UCSD-AML1 (cell line): ENCODE measurements around the gene HEATR1.
A peak's percentile ranks its signal among the peaks of the same experiment; 100 is the strongest.

Experiments used
- DNase-seq: peaks from one replicate; lab custom pipeline; 2025; ENCODE audit not compliant: unreplicated experiment; lab: John Stamatoyannopoulos, UW

The HEATR1 gene

DNA sequence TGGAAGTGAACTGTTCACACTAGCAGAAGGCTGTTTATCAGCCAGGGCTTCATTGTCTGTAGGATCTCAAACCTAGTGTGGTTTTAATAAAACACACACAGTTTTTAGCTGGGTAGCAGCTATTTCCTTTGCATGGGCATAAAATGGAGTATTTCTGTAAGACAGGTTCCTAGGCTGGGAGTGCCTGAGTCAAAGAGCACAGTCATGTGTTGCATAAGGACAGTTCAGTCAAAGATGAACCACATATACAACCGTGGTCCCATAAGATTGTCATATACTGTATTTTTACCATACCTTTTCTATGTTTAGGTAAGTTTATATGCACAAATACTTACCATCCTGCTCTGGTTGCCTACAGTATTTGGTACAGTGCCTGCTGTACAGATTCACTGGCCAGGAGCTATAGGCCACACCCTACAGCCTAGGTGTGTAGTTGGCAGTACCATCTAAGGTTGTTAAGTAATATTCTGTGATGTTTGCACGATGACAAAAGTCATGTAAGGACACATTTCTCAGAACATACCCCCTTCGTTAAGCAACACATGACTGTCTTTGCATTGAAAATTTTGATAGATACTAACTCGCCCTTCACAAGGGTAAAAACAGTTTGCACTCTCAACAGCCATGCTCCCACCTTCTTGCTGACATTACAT lies 63.4 kb downstream of the HEATR1 start:
- DNase-seq = no peak

DNA sequence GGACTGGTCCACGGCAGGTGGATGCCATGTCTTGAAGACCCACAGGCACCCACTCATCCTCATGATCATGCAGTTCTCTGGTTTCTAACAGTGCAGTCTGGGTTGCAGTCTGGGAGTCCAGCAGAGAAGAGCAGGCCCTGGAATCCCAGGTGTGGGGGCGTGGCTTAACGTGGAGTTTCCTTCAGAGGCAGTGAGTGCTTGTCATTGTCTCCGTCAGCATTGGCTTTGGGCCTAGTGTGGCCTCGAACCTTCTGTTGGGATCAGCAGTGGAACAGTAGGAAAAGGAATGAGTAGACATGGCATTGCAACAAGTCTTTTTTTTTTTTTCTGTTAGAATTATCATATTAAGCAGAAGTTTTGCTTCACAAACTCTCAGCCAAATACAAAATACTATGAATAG lies 67.8 kb downstream of the HEATR1 start:
- DNase-seq = no peak

DNA sequence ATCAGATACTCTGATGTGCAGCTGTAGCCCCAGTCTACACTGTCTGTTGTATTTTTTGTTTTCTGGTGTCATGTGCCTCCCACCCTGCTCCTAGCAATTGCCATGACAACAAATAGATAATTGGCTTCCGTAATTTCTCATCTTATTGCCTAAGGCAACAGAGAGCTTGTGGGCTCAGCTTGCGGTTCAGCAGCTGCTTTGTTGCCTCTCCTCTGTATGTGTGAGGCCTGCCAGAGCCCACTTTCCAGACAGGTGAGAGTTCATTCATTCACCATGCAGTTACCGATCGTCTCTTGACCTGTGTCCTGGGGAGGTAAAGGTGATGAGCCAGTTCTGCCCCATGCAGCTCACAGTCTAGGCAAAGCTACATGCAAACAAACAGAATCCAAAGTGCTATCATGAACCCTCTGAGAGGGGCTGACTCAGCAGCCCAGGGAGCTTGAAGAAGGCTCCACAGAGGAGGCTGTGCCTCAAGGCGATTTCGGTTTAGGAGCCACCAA lies 68.6 kb downstream of the HEATR1 start:
- DNase-seq = no peak

DNA sequence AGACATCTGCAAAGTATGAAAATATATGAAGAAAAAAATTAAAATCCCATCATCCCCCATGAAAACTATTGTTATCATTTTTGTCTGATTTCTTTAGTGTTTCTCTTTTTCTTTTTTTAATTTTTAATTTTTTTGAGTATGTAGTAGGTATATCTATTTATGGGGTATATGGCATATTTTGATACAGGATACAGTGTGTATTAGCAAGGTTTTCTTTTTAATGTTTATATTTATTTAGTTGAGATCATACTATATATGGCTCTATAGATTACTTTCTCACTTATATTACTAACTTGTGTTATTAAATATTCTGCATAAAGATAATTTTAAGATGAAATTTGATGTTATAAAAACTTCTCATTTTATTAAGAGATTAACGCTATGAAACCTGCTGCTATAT lies 69.1 kb downstream of the HEATR1 start:
- no peak for DNase-seq

DNA sequence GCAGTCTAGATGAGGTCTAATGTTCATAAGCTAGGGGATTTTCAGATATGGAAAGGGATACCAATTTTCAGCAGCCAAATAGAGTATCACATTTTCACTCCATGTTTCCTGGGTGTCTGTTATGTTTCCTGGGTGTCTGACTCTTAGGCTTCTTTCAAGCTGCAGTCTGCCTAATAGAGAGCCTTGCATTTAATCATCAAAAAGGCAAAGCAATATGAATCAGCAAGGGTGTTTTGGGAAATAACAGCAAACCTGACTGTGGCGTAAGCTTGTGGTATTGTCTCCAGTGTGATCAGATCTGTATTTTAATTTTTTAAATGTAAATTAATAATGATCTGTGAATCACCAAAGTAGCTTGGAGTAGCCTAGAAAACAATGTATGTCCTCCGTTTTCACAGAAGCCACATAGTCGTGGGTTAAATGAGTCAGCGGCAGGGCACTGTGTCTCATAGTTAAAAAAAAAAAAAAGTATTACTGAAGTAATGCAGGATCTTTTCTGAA lies 70.1 kb downstream of the HEATR1 start:
- DNase-seq = no peak

DNA sequence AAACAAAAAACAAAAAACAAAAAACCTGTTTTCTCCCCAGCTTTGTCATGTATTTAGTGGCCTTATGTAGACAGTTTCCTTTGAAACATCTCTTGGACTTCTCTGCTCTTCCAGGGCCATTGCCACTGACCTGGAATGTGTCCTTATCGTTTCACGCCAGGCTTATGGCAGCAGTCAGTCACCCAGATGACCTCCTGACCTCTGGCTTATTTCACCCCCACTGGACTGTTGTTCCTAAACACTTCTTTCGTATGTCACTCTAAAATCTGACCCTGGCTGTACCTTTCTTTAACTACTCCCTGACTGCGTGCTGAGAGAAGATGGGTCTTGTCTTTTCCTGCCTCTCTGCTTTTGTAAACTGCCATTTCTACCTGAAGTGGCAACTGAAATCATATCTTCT lies 71.5 kb downstream of the HEATR1 start:
- DNase-seq = no peak

DNA sequence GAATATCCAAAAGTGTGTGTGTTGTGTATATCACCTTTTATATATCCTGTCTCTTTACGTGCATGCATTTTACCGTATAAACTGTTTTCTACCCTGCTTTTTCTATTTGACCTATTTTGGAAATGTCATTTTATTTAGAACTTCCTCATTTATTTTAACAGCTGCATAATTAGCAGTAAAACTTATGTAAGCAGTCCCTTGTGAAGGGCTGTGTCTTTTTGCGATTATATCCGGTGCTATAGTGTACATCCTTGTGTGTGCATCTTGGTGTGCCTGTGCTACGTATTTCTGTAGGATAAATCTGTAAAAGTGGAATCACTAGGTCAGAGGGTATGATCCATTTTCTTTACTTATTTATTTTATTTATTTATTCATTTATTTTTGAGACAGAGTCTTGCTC lies 73.4 kb downstream of the HEATR1 start:
- DNase-seq = no peak

DNA sequence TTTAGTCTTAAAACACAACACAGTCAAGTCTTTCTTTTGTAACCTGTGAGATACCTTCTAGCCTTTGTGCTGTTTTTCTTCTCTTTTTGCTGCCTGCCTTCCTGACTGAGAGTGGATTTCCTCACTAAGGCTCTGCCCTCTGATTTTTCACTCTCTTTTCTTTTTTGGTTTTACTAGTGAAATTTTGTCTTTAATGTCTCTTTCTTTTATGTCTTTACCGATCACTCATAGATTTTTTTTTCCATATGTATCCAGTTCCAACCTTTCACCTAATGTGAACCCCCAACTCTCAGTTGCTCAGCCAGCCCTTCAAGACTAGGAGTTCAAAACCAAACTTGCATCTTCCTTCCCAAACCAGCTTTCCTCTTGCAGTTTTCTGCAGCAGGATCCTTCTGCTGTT lies 74.0 kb downstream of the HEATR1 start:
- no peak for DNase-seq

DNA sequence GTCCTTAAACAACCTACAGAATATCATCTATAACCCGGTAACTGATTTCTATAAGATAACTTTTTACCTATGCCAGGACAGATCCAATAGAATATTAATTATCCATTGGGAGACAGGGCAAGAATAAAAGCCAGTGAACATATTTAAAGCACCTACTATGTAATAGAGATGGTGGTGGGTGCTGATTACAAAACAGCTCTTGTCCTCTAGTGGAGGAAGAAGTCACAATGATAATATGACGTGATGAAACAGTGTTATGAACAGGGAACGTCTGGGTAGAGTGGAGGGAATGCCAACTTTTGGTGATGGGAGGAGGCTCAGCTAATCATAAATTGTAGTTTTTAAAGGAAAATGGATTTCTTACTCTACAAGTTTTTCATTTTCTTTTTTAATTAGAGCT lies 78.2 kb downstream of the HEATR1 start:
- no peak for DNase-seq

DNA sequence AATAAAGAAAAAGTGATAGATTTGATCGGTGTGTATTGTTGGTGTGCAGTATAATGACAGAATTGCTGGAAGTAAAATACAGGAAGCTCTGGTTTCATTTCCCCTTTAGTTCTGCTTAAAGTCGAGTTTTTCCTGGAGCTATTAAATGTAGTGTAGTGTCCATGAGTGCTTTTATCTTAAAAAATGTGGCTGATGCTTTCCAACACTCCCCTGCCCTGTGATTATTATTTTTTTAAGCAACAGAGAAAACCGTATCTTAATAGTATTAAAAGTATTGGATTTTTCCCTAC lies 79.5 kb downstream of the HEATR1 start:
- no peak for DNase-seq

DNA sequence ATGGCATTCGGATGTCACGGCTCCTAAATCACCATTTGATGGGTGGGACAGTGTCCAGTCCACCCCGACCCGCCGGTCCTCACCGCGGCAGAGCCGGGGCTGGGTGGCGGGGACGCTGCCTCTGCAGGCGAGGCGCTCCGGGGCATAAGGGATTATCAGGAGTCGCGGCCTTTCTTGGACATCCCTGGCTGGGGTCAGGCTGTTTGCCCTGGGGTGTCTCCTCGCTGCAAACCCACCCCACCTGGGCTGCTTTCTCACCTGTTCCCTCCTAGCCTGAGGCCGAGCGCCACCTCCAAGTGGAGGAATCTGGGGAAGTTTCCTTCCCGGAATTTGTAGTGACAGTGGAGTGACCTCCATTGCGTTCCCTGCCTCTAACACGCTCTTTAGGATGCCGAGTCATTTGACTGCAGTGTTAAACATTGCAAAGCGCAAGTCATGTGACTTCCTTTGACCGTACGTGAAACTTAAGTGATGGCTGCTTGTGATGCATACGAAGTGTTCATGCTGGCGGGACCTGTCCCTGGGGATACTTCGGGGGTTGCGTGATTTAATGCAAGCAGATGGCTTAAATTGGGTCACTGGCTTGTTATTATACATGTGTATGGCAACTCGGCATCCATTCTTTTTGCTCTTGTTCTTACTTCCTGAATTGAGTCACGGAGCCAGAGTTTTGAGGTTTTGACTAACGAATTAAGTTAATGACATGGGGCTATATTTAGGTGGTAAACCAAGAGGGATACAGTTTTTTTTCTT lies 80.0 kb downstream of the HEATR1 start:
- DNase-seq = peak; percentile 57

DNA sequence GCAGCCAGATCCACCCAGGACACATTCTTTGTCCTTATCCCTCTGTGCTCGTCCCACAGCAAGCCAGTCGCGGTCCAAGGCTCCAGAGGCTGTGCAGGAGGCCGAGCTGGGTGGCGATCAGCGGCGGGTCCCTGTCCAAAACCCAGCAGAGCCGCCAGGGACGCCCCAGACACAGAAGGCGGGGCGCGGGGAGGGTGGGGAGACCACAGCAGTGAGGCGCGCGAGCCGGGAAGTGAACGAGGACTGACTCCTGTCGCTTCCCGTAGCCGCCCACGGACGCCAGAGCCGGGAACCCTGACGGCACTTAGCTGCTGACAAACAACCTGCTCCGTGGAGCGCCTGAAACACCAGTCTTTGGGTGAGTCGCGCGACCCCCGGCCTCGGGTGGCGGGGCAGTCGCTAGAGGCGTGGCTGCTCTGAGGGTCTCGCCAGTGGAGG lies 80.6 kb downstream of the HEATR1 start, which contains the start of gene LGALS8:
Gene LGALS8, plus strand, starts transcription at position 279 of the 438 bp plus-strand sequence. CDS start 2,089 bp downstream, outside the sequence.
- peak; percentile 83 for DNase-seq

DNA sequence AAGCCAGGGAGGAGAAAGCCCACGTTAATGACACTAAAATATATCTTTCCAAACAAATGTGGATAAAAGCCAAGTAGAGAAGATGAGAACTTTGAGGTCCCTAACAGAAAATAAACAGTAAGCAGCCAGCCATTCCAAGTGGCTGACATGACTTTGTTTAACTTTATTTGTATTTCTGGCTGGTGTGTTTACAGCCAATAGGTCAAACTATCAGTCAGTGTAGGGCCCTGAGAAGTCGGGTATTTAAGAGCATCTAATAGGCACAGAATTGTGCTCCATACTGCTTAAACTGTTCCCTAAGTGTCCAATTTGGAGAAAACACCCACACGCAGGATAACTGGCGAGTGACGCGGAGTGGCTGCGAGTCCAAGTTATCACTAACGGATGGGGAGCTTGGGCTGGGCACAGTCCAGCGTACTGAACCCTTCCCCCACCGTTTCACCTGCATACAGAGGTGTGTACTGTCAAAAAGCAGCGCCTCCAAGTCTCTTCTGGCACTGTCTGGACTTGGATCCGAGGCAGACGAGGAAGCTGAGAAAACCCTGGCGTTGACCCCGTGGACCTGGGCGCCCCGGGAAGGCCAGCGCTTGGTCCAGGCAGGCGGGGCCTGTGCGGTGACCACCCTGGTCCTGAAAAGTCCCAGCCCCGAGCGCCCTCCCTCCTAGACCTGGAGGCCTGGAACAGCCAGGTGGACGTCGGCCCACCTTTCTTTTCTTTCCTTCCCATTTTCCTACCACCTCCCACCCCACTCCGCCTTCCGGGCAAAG lies 81.2 kb downstream of the HEATR1 start:
- no peak for DNase-seq

DNA sequence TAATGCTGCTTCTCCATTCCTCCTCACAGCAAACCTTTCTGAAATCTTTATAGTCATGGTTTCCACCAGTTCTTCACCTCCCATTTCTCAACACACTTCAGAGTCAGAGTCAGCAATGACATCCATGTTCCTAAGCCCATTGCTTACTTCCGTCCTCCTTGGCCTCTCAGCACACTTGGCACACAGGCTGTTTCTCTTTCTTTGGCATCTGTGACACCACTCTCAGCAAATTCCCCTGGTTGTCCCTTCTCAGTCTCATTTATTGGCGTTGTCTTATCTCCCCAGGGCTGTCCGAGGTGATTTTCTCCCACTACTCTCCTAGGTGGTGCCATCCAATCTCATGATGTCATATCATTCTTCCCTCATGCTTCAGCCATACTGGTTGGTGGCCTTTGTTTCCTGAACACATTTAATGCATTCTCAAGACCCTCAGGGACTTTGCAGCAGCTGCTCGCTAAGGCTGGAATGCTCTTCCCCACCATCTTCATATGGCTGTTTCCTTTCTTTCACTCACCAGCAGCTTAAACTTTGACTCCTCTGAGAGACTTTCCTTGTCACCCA lies 83.8 kb downstream of the HEATR1 start:
- DNase-seq = no peak

DNA sequence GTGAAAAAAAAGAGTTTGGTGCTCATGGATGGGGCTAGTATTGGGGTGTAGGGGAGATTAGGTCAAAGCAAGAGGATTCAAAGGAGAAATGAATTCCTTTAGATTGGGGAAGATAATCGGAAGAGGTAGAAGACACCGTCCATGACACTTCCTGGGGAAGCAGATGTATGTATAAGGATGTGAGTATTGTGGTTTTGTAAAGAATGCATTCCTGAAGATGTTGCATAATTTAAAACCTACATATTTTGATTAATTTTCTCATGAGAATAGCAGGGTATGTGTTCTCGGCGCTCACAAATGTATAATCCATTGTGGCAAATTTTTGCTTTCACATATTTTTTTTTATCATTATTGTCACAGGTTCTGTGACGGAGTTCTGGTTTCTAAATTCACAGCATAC lies 86.0 kb downstream of the HEATR1 start:
- DNase-seq = no peak

DNA sequence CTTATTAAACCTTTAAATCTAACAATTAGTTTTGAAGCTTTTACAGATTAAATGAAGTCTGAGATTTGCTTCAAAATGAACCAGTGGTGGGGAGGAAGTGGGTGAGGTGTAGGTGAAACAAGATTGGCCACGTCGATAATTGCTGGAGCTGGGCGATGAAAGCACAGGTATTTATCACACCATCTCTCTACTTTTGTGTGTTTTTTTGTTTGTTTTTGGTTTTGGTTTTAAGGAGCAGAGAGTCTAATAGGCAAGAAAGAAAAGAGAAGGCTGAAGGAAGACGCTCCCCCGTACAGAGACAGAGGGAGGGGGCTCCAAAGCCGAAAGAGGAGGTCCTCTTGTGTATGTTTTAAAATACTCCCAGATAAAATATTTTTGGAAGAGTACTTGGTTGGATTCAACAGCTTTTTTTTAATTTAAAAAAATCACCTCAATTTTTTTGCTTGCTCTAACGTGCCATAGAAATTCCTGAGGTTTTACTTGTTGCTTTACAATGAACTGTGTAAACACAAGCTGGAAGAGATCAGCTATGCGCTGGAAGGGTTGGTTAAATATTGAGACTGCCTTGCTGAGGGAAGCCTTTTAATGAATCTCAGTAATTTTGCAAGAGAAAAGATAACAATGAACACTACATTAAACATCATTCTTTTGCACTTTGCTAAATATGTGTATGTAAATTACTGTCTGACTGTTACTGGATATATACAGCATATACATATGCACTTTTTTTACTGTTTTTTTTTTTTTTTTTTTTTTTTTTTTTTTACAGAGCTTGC lies 87.2 kb downstream of the HEATR1 start:
- DNase-seq = no peak

DNA sequence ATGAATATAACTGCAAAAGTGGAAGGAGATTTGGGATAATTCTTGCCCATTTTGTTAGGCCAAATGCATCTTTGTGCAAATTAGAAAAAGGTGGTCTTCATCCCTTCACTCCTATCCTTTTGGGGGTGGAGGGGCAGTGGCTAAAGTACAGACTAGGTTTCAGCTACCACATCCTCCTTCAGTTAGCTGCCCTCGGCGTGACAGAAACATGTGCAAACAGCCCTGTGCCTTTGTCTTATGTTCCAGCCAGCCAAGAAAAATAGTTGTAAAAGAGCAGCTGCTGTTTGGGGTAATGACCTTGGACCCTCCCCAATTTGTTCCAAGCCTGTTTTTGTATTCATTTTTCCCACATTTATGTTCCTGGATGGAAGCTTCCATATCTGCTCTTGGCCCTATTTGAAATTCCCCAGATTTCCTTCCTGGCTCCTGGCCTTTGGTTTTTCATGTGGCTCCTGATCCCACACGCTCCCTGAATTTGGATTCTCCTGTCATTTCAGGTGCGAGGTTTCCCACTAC lies 88.8 kb downstream of the HEATR1 start:
- no peak for DNase-seq

DNA sequence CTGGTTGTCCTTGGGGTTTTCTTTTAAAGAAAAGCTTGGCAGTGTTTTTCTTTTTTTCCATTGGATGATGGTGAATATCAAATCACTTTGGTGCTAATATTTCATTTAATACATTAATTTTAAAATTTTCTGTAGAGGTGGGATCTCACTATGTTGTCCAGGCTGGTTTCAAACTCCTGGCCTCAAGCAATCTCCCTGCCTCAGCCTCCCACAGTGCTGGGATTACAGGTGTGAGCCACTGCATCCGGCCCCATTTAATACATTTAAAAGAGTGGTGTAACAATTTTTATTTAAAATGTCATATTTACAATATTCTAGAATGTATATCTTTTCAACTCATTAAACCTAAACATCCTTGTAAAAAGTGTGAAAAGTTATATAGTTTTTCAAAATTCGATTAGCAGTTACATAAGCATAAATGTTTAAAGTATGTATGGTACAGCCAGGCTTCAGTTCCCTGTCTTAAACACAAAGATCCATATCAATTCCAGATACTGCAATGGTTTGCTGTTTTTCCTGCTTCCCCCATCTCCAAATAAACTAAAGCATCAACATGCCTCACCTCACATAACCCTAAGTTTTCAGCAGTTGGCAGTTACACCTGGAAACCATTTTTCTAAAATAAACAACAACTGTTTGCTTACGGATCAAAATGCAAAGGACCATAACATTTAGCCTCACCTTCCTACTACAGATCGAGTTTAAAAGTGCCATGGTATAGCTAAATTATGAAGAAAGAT lies 89.4 kb downstream of the HEATR1 start:
- no peak for DNase-seq

DNA sequence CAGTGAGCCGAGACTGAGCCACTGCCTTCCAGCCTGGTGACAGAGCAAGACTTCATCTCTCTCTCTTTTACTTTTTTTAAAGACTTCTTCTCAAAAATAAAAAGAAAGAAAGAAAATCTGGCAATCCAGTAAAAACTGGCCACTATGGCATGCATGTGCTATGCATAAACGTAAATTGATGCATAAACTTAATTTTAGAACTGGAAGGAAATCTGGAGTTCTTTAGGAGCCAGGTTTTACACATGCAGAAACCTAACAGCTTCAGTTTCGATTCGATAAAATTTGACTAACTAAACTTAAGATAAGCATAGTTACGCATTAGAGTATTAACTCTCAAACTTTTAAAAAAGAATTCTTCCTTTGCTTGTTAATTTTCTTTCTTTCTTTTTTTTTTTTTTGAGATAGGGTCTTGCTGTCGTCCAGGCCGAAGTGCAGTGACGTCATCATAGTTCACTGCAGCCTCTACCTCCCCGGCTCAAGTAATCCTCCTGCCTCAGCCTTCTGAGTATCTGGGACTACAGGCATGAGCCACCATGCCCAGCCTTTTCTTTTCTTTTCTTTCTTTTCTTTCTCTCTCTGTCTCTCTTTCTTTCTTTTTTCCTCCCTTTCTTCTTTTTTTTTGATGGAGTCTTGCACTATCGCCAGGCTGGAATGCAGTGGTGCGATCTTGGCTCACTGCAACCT lies 92.4 kb downstream of the HEATR1 start:
- no peak for DNase-seq
